Limb (tissue), 2 donors: Measurements from ENCODE around the gene DOK6.

Source experiments
- DNase-seq, 2 donors: peaks; one replicate each; pipeline ENCODE4 v3.0.0-alpha.2; 2016; ENCODE audit errors: extremely low spot score in 2 of 2

Gene DOK6

DNA sequence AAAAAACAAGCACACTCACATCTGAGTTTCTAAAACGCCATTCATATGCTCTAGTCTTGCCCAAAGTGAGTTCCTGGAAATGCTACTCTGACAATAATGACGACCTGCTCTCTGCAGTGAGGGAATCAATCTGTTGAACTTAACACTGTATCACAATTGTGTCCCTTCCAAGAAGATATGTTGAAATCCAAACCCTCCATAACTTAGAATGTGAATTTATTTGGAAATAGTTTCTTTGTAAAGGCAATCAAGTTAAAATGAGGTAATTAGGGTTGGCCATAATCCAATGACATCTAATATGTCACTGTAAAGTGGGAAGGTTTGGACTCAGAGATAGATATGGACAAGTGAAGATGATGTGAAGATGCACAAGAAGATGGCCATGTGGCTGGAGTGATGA is 282.5 kb downstream of the DOK6 start:
- DNase-seq: no peak

DNA sequence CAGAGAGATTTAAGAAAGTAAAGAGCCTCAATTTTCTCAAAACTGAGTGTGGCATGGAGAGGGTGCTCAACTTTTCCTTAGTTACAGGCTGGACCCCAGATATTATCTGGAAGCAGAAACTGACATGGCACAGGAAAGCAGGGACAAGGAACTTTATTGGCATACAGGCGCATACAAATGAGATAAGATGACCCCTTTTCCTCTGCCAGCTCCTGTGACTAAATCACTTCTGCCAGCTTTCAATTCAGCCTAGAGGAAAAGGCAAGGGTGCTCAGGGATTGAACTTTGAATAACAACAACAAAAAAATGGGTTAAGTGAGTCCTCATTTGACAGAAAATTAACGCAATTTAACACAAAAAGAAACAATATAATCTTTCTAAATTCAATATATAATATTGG is 284.1 kb downstream of the DOK6 start:
- DNase-seq: no peak

DNA sequence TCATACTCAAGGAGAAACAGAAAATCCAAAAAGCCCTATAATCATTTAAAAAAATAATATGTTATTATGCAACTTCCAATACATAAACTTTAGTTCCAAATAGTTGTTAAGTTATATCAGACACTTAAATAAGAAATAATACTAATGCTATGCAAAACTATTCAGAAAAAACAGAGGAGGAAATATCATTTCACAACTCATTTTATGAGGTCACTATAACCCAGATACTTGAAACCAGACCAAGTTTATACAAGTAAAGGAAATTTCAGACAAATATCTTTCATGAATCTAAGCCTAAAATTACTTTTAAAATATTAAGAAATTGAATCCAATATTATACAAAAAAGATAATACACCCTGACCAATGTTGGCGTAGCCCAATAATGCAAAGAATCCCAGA is 286.2 kb downstream of the DOK6 start:
- DNase-seq: no peak

DNA sequence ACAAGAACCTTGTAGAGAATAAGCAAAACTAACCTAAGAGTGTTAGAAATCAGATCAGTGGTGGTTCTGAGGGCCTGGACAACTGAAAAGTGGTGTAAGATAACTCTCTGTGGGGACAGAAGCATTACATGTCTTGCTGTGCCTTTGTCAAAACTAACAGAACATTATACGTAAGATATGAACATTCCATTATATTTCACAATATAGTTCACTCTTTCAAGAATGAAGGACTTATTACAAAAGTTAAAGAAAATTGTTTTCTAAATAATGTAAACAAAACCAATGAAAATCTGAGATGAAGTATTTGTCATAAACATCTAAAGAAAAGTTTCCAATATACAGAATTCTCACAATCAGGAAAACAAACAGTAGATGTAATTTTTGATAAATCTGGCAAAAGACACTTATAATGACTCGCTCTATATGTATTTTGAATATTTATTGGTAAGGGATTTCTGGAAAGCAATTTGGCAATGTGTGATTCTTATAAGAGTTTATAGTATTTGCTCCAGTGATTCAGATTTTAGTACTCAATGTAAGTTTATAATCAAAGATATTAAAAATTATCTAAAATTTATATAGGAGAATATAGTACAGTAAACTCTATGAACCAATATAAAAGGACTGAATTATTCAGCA is 288.6 kb downstream of the DOK6 start:
- DNase-seq: no peak

DNA sequence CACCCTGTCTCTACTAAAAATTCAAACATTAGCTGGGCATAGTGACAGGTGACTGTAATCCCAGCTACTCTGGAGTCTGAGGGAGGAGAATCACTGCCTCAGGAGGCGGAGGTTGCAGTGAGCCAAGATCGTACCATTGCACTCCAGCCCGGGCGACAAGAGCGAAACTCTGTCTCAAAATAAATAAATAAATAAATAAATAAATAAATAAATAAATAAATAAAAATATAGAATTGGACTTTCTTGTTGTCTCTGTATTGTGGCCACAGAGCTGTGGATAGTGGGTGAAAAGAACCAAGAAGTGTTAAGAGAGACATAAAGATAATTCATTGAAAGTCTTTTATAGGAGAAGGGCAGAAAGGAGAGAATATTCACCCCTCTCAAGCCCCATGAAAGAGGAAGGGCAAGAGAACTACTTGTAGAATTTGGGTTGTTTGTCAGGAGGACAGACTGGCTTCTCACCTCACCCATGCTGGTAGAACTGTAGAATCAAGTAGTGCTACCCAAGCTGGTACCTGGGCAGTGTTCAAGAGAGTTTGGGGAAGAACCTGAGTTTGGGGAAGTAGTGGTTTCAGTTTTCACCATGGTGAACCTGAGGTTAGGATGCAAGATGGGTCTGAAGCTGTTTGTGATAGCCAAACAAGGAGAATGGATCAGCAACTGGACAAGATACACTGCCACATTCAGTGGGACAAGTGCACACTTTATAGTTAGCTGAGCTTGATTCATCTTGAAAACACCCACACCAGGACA is 290.5 kb downstream of the DOK6 start:
- no peak for DNase-seq

DNA sequence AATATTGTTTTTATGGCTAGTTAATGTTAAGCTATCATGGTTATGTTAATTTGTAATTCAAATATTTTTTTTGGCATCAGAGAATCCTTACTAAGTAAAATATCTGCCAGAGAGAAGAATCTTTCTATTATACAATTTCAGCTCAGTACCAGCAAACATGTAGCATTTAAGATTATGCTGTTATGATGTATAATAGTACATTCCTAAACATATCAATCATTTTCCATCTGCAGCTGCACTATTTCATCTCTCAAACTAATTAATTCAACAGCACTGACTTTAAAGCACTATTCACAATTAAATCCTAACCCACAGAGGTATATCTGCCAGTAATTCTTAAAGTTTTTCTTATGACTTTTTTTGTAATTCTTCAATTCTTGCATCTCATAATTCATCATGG is 296.4 kb downstream of the DOK6 start:
- DNase-seq: no peak

DNA sequence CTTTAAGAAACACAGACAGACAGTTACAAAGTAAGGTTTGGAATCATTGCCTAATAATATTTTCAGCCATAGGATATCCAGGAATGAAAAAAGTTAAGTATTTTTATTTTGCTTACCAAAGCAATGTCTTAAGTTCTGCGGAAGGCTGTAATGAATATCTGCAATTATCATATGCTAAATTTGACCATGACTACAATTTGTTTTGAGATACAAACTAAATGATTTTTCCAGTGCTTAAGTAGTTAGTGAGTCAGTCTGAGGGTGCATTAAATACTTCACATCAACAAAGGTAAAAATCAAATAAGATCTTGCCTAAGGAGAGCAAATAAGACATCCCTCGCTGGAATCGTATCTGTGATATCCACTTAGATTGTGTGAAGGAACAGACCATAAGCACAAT is 297.0 kb downstream of the DOK6 start:
- no peak for DNase-seq

DNA sequence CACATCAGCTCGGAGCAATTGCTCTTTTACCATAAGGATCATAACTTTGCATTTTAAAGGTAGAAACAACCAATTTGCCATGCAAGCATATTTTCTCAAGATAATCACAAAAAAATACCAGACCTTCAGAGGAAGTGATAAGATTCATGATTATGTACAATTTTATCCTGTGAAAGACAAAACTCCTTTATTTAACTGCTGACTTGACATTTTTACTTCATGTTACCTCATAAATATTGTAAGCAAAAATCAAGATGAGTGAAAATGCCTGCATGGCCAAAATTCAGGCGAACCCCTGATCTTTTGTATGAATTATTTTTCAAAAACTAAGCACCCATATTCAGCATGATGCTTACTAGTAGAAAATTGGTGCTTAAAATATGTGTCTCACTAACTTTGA is 300.6 kb downstream of the DOK6 start:
- no peak for DNase-seq

DNA sequence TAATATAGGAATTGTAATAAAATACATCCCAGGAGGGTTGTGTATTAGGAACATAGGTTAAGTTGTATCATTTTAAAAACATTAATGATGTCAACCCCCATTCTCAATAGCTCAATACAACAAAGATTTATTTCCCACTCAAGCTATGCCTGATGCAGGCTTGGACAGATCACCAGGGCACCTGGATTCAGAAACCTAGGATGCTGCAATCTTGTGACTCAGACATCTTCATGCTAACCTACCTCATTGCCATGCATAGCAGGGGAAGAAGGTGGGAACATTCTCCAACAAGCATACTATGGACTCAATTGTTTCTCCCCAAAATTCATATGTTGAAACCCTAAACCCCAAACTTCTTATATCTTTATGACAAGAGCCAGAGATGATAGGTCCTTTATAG is 302.8 kb downstream of the DOK6 start:
- no peak for DNase-seq

DNA sequence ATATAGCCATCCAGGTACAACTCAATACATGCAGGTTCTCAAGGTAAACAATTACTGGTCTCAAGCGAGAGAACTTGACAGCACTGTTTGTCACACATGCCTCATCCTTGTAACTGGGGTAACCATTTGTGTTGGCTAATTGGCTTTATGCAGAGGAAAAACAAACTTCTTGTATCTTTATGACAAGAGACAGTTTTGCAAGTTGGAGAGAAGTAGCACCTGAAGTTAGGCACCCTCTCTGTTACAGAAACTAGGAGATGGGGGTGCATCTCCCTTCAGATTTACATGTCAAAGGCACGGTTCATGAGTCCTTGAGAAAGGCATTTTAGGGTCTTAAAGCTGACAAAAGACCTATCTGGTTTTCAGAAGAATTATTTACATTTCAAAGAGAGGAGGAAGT is 305.3 kb downstream of the DOK6 start:
- DNase-seq: no peak

DNA sequence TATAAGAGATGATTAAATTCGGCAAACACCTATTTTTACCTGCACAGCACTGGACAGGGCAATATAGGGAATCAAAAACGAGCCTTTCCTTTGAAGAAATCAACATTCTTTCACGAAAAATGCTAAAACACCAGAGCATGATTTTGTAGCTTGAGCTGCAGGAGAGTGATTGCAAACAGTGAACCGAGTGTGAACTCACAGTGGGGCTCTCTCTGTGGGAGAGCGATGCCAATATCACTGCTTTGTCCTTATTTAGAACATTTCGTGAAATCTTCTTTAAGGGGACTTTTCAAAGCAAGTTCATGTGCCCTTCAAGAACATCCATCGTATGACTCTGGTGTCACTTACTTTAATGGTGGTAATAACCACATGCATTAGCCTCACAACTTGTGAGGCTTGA is 308.2 kb downstream of the DOK6 start:
- DNase-seq: no peak

DNA sequence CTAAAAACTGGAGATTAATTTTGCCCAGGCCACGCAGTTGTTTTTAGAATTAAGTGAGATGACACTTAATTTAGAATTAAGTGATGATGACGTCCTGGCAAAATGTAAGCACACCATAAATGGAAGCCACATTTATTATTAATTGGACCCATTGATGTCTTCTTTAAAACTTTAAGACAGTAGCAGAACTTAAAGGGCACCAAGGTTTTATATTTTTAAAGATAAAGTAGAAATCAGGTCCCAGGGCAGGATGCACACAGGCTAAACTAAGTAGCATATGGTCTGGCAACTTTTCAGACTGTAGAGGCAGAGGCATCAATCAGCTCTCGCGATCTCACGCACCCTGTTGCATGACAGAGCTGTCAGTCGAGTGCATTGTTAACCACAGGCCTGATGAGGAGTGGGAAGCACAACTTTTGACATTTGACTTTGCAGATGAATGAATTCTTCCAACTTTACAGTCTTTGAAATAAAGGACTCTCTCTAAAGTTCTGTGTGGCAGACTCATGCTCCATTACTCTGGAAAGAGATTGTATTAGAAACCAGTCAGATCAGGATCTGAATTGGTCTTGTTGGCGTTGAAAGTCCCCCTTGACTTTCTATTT is 314.6 kb downstream of the DOK6 start:
- DNase-seq: no peak

DNA sequence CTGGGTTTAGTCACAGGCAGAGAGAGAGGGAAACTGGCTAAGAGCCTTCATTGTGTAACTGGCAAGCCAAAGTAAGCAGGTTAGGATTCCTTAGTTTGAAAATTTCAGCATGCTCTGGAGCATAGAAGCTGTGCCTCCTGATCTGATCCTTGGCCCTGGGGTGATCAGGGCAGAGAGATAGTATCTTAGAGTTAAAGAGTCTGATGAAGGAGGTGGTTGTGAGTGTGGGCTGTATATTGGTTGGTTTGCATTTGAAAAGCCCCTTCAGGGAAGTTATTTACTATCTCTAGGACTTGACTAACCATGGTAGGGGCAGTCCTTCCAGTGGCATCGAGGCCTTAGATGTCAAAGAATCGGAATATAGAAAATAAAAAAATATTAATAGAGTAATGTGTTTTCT is 316.9 kb downstream of the DOK6 start:
- no peak for DNase-seq

DNA sequence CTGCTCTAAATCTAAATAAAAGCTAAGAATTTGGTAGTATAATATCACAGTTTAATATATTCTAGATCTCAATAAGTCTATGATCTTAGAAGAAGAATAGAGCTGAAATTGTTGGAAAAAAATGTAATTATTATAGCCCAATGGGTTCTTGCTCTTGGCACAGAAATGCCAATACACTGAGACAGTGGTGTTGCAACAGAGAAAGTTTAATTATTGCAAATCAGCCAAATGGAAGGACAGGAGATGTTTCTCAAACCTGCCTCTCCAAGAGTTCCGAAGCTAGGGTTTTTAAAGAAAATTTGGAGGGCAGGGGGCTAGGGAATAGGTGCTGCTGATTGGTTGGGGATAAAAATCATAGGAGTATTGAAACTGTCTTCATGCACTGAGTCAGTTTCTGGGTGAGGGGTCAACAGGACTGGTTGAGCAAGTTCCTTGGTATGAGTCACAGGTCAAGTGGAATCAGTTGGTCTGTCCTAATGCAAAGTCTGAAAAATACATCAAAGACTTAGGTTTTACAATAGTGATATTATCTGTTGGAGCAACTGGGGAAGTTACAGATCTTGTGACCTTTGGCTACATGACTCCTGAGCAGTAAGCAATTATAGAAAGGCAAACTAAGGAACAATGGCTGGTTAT is 318.3 kb downstream of the DOK6 start:
- DNase-seq: no peak

DNA sequence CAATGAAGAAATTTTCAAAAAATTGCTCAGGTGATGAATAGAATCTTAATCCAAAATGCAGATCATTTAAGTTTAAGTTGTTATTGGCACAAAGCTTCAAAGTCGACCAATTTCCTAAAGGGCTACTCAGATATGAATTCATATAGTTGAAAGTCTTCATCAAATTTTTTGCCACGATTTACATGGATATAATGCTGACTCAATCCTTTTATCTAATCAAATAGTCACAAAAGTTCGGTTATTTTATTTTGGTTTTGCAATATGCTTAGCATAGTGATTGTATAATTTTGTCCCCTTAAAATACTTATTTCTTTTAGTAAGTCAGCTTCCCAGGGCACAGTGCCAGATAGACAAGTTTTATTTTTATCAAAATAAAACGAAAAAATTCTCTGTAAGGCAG is 319.7 kb downstream of the DOK6 start:
- DNase-seq: no peak

DNA sequence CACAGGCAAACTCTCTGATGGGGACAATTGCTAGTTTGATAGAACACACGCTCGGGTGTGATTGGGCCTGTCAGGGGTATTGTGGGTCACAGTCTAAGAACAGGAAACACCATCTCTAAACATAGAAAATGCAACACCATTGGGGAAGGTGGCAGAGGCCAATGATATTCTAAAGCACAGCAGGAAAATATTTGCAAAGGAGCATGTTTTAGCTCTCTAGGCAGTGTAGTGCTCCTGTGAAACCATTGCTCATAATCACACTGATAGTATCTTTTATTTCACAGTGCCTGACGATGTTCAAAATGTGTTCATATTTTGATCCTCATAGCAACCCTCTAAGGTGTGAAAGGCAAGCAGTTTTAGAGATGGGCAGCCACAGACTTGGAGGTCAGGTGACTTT is 322.7 kb downstream of the DOK6 start:
- no peak for DNase-seq

DNA sequence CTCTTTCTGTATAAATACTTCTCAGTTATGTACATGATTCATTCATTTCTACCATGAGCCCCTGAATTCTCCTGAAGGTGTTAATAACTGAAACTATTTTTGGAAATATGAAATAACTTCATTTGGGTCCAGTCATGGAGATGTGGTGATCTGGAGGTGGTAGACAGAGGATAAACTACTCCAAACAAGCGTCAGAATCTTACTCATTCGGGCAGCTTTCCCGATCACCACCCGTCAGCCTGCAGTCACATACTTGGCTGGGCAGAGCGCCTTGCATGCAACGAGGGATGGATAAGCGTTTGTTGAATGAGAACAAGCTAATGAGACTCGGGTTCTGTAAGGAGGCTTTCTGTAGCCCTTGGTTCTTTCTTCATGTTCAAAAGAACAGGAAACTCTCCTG is 324.3 kb downstream of the DOK6 start:
- DNase-seq: no peak

DNA sequence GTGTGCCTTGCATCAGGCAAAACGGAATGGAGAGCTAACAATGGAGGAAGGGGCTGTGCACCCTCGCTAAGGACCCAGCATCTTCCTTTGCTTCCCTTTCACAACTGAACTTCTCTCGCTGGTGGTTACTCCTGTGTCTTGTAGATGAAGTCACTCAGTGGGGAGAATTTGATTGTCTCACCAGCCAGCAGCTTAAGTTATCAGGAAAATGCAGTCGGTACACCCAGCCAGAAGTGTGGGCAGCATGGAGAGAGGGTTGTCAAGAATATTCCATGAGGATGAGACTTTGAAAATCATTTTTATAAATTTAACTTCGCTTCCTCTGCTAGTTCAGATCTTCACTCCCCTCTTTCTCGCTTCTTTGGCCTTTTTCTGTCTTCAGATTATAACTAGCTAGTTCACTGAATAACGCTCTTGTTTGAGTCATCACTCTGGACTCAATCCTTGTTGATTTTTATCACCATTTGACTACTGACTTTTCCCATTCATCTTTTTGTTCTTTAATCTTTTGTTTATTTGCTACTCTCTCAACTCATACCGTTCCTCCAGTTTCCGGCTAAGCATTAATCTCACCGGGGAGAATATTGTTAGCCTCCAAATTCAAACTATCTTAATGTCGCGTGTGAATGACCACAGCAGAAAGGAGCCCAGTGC is 325.3 kb downstream of the DOK6 start:
- no peak for DNase-seq

DNA sequence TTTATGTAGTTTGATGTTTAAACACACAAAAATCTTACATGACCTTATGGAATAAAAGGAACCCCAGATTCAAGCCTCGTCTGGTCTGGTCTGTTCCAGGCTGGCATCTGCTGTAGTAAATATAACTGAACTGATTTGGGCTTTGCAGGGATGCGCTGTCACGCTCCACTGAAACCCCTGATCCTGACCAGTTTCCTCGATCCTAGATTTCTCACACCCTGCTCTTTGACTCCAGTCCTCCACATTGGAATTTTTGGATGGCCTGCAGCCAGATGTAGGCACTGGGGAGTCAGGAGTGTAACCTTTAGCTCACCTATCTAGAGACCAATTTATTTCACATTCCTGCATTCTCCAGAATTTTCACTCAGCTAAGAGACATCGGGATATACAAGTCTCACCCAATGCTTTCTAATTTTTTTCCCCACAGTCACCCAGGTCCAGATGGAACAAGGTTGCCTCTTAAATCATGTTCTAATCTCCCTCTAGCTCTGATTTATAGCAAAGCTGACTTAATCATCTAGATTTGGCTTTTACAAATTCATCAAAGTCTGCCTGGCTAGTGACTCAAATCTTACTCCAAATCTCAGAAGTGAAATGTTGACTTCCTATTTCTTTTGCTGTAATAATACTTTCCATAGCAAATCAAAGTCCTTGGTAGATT is 327.4 kb downstream of the DOK6 start:
- DNase-seq: no peak

DNA sequence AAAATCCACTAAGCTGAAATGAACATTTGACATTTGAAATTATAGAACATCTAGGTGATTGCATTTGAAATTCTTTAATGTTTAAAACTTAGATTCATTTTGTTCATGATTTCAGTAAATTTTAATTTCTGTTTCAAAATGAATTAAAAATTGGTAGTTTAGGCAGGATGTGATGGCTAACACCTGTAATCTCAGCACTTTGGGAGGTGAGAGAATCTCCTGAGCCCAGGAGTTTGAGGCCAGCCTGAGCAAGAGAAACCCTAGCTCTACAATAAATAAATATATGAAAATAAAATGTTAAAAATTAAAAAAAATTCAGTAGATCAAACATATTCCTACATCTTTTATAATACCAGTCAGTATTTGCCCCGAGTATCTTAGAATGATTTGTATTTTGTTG is 330.0 kb downstream of the DOK6 start:
- no peak for DNase-seq

DNA sequence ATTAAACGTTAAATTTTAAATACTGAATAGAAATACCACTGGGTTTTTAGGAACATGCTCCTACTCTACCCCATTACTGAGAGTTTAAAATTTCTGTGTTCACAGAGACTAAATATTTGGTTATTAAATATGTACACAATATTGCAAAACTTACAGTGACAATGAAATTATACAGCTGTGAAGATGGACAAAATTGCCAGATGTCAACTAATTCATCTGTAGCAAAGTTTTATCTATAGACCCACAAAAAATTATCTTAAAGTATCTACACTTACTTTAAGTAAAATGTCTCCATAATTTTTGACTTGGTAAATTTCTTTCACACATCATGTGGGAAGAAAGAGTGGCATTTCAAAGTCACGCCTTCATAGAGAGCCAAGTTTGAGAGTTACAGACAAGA is 333.8 kb downstream of the DOK6 start:
- no peak for DNase-seq

DNA sequence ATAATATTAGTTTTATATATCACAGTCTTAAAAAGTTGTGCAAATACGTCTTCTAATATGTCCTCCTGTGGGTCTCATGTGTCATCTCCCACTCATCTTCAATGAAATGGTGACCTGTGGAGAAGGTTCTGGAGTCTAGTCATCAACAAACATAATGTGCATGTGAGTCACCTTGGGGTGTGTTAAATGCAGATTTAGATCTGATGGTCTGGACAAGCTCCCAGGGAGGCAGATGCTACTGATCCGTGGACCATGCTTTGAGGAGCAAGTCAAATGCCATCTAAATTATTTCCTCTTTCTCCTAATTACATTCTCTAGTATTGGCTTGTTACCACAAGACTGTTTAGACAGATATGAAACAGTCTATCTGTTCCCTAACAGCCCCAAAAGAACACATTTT is 336.0 kb downstream of the DOK6 start:
- DNase-seq: no peak
